ENCODE results near the gene SYNM.

Gene SYNM

DNA sequence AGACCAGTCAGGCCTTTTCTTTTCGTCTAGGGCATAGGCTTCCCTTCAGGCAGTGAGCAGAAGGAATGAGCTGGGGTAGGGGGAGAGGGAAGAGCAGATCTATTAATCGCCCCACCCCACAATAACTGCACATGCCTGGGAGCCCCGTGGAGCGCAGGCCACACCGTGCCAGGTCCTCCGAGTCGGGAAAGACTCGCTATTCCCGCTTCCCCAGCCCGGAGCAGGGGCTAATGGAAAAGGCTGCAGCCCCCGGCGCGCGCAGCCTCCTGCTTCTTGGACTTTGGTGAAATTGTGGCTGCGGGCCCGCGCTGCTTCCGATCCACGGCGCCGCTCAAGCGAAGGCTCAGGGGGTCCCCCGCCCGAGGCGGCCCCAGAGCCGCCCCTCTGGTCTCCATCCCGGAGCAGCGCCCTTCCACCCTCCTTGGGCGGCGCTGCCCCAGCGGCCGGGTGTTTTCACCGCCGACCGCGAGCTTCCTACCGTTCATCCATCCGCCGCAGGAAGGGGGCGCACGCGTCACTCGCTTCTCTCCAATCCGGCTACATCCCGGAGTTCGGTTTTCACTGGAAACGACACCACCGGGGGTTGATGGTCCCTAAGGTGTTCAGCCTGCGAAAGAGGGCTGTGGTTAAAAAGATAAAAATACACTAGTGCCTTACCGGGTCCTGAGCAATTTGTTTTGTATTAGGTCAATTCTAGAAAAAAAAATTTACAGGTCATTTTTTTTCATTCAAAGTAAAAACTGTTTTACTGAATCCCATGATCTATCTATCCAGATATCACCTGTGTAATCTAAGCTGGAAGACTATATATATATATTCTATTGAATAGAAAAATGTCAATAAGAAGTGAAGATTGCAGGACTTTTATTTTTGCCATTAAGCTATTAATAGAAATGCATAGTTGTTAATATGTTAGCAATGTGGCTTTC lies 4.4 kb upstream of the SYNM start:
- Histone ChIP-seq H2BK120ac (ENCODE audit: low read depth, low read length) (no peak overlapping the region), H3K4me2 (ENCODE audit: insufficient read depth, low read length, poor library complexity, severe bottlenecking) (peak overlapping the region; percentile 78), H2AK5ac (ENCODE audit: low read depth, low read length) (no peak overlapping the region), H3K79me1 (ENCODE audit: low read depth, low read length) (no peaks in the 10 kb centered on the region), H3K18ac (ENCODE audit: low read length) (peak overlapping the region; percentile 91), H3K9me3 (replicated peaks in 1 of 2; ENCODE audit: control insufficient read depth in 2 of 2, insufficient read depth in 1 of 2, low read depth in 1 of 2, low read length in 2 of 2) (no peaks in the 10 kb centered on the region), H3K27ac (replicated peaks; ENCODE audit: low read length) (no peak overlapping the region), H2BK15ac (ENCODE audit: low read length) (no peak overlapping the region), H3K14ac (ENCODE audit: low read length) (no peak overlapping the region), H3K27me3 (ENCODE audit: control insufficient read depth in 3 of 3, insufficient read depth in 3 of 3, low read depth in 1 of 3, low read length in 3 of 3) (peaks cover 7 to 46% (median 34%) of the 10 kb centered on the region in 3 experiments), H3K4ac (ENCODE audit: low read length) (no peak overlapping the region), H2BK12ac (ENCODE audit: low read length) (no peak overlapping the region), H2AFZ (ENCODE audit: low read length) (peak overlapping the region; percentile 96), H3K36me3 (replicated peaks in 1 of 2; ENCODE audit: control insufficient read depth in 2 of 2, insufficient read depth in 2 of 2, low read length in 2 of 2) (no peaks in the 10 kb centered on the region), H3K23ac (ENCODE audit: low read depth, low read length, poor library complexity) (peak overlapping the region; percentile 76), H4K91ac (ENCODE audit: low read depth, low read length, poor library complexity) (no peak overlapping the region), H3K9ac (ENCODE audit: low read depth, low read length, poor library complexity) (peak overlapping the region; percentile 13), H3K4me1 (ENCODE audit: control insufficient read depth in 2 of 2, insufficient read depth in 1 of 2, low read depth in 1 of 2, low read length in 2 of 2) (peaks cover 0 to 10% of the 10 kb centered on the region in 2 donors), H3K4me3 (ENCODE audit: low read length in 2 of 2) (peak overlapping the region; percentile 37 to 73), H2BK5ac (ENCODE audit: low read length) (no peak overlapping the region), H4K8ac (ENCODE audit: low read depth, low read length) (no peak overlapping the region)
- WGBS, 2 donors (ENCODE audit: extremely low coverage in 2 of 2, insufficient read length in 2 of 2, insufficient replicate concordance in 1 of 2) = no CpG with 5 or more reads among the region's 50 CpGs
- peak; percentile 67 for DNase-seq (ENCODE audit: low spot score)

DNA sequence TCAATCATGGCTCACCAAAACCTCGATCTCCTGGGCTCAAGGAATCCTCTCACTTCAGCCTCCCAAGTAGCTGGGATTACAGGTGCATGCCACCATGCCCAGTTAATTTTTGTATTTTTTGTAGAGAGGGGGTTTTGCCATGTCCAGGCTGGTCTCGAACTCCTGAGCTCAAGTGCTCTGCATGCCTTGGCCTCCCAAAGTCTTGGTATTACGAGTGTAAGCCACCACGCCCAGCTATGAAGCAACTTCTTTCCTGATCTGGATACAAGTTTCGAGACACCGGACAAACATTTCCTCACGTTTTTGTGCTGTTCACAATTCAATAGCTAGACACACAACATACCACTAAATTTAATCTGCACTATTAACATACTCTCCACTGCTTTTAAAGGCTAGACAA lies 3.4 kb upstream of the SYNM start:
- Histone ChIP-seq H2BK5ac (ENCODE audit: low read length) (no peak overlapping the region), H2AK5ac (ENCODE audit: low read depth, low read length) (no peak overlapping the region), H3K14ac (ENCODE audit: low read length) (no peak overlapping the region), H3K4me1 (ENCODE audit: control insufficient read depth in 2 of 2, insufficient read depth in 1 of 2, low read depth in 1 of 2, low read length in 2 of 2) (peaks cover 0 to 3% of the 10 kb centered on the region in 2 donors), H2BK120ac (ENCODE audit: low read depth, low read length) (no peak overlapping the region), H2AFZ (ENCODE audit: low read length) (no peak overlapping the region), H4K8ac (ENCODE audit: low read depth, low read length) (no peak overlapping the region), H3K79me1 (ENCODE audit: low read depth, low read length) (no peaks in the 10 kb centered on the region), H2BK12ac (ENCODE audit: low read length) (no peak overlapping the region), H4K91ac (ENCODE audit: low read depth, low read length, poor library complexity) (no peak overlapping the region), H3K4me2 (ENCODE audit: insufficient read depth, low read length, poor library complexity, severe bottlenecking) (no peak overlapping the region), H3K18ac (ENCODE audit: low read length) (no peak overlapping the region), H3K4me3 (ENCODE audit: low read length in 2 of 2) (no peak overlapping the region), H3K23ac (ENCODE audit: low read depth, low read length, poor library complexity) (no peak overlapping the region), H3K4ac (ENCODE audit: low read length) (no peak overlapping the region), H3K9me3 (replicated peaks in 1 of 2; ENCODE audit: control insufficient read depth in 2 of 2, insufficient read depth in 1 of 2, low read depth in 1 of 2, low read length in 2 of 2) (no peaks in the 10 kb centered on the region), H3K9ac (ENCODE audit: low read depth, low read length, poor library complexity) (no peak overlapping the region), H2BK15ac (ENCODE audit: low read length) (no peak overlapping the region), H3K27ac (replicated peaks; ENCODE audit: low read length) (no peak overlapping the region), H3K27me3 (ENCODE audit: control insufficient read depth in 3 of 3, insufficient read depth in 3 of 3, low read depth in 1 of 3, low read length in 3 of 3) (peaks cover 11 to 44% (median 40%) of the 10 kb centered on the region in 3 experiments), H3K36me3 (replicated peaks in 1 of 2; ENCODE audit: control insufficient read depth in 2 of 2, insufficient read depth in 2 of 2, low read length in 2 of 2) (no peaks in the 10 kb centered on the region)
- WGBS, 2 donors (ENCODE audit: extremely low coverage in 2 of 2, insufficient read length in 2 of 2, insufficient replicate concordance in 1 of 2) = no CpG with 5 or more reads among the region's 7 CpGs
- no peak for DNase-seq (ENCODE audit: low spot score)

DNA sequence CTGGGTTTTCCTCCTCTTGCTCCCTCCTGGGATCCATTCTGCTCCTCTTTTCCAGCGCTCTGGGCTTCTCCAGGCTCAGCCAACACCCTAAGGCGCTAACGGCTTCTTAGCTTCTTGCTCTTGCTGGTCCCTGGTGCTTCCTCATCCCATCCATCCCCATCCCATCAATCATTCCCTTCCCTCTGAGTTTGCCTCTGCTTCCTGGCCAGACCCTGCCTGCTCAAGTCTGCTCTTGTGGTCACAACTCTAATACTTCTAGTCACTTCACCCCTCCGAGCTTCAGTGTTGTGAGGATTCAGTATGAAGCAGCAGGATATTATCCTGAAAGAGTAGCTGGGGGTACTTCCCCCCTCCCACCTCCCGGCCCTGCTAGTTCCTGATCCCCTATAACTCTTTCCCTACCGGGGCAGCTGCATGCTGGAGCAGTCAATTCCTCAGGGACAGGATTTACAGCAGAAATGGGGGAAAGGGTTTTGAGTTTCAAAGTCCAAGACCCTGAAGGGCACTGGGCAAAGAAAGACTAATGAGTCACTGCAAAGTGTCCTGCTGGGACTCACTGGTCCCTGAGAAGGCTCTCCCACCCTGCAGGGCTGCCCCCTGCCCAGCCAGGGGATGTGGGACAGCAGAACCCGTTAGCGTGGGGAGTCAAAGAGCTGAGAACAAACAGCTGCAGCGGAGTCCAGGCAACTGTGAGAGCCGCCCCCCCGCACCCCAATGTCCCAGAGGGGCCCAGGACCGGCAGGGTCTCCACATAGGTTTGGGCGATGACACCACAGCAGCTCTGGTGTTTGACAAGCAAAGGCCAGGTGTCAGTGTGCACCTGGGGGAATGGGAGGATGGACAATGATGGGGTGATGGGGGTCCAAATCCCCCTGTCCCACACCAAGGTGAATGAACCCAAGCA lies 2.3 kb upstream of the SYNM start:
- Histone ChIP-seq H2BK5ac (ENCODE audit: low read length) (no peak overlapping the region), H2AK5ac (ENCODE audit: low read depth, low read length) (peak overlapping the region; percentile 9), H3K4me1 (ENCODE audit: control insufficient read depth in 2 of 2, insufficient read depth in 1 of 2, low read depth in 1 of 2, low read length in 2 of 2) (peaks cover 0 to 3% of the 10 kb centered on the region in 2 donors), H3K4ac (ENCODE audit: low read length) (no peak overlapping the region), H3K18ac (ENCODE audit: low read length) (peak overlapping the region; percentile 41), H2BK15ac (ENCODE audit: low read length) (no peak overlapping the region), H4K91ac (ENCODE audit: low read depth, low read length, poor library complexity) (no peak overlapping the region), H3K79me1 (ENCODE audit: low read depth, low read length) (no peaks in the 10 kb centered on the region), H2BK12ac (ENCODE audit: low read length) (no peak overlapping the region), H3K36me3 (replicated peaks in 1 of 2; ENCODE audit: control insufficient read depth in 2 of 2, insufficient read depth in 2 of 2, low read length in 2 of 2) (no peaks in the 10 kb centered on the region), H3K27ac (replicated peaks; ENCODE audit: low read length) (no peak overlapping the region), H3K4me3 (ENCODE audit: low read length in 2 of 2) (peak overlapping the region in 1 of 2 donors; percentile 22), H3K27me3 (ENCODE audit: control insufficient read depth in 3 of 3, insufficient read depth in 3 of 3, low read depth in 1 of 3, low read length in 3 of 3) (peaks cover 14 to 55% (median 36%) of the 10 kb centered on the region in 3 experiments), H2BK120ac (ENCODE audit: low read depth, low read length) (no peak overlapping the region), H4K8ac (ENCODE audit: low read depth, low read length) (no peak overlapping the region), H2AFZ (ENCODE audit: low read length) (no peak overlapping the region), H3K4me2 (ENCODE audit: insufficient read depth, low read length, poor library complexity, severe bottlenecking) (no peak overlapping the region), H3K9ac (ENCODE audit: low read depth, low read length, poor library complexity) (no peak overlapping the region), H3K14ac (ENCODE audit: low read length) (no peak overlapping the region), H3K23ac (ENCODE audit: low read depth, low read length, poor library complexity) (no peak overlapping the region), H3K9me3 (replicated peaks in 1 of 2; ENCODE audit: control insufficient read depth in 2 of 2, insufficient read depth in 1 of 2, low read depth in 1 of 2, low read length in 2 of 2) (no peaks in the 10 kb centered on the region)
- no peak for DNase-seq (ENCODE audit: low spot score)
- WGBS, 2 donors (ENCODE audit: extremely low coverage in 2 of 2, insufficient read length in 2 of 2, insufficient replicate concordance in 1 of 2) = no CpG with 5 or more reads among the region's 13 CpGs
